HuH-7 (cell line): ENCODE data around the gene RIMS1.
"Not testable (repeated sequence)": the region's sequence is repeated elsewhere in the genome, so short reads cannot be mapped to it uniquely, and the experiment has no call there.

Source experiments
- DNase-seq: peaks from one replicate; pipeline ENCODE4 v3.0.0; 2011; ENCODE audit warnings: low spot score

RIMS1 gene

GRCh38 chr6:72335203-72335602 lies 448.9 kb downstream of the RIMS1 start:
- DNase-seq = not testable (repeated sequence)

DNA sequence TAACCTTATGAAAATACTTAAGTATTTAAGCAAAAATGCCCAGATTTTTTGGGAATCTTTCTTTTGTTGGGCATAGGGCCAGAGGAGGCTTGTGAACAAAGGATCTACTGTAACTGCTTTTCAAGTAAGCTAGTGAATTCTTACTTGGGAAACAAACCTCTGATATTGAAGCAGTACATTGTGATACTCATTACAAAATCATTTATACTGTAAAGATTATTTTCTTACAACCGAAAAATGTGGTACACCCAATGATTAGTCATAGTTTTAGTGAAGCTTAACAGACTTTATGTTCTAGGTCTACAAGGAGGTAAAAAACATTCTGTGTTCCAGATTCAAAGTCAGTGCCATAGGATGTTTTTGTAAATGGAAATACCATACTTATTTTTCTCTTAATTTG lies 462.6 kb downstream of the RIMS1 start:
- DNase-seq = no peak

DNA sequence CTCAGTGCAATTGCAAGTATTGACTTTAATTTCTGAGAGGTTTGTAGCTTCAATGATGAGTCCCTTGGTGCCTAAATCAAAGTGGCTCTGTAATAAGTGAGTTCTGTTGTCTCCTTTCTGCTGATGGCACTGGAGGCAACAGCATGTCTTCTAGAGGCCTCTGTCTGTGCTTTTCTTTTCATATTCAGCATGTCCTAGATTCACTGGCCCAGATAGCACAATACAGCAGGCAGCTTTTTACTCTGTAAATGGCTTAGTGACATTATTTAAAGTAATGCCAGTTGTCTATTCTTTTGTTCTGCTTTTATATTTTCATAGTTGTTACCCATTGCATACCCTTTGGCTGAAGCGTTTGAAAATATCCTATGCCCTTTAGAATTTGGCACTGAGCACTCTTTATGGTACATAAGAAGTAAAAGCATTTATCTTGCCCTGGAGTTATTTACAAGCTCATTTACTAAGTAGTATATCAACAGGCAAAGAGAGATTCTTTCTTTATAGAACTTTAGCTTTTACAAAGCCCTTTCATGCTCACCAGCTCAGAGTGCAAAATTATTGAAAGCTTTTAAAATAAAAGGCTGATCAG lies 464.0 kb downstream of the RIMS1 start:
- DNase-seq = no peak

GRCh38 chr6:72363844-72364740 lies 477.7 kb downstream of the RIMS1 start:
- DNase-seq = no peak

- no peak for DNase-seq
These were observed 479.4 kb downstream of the RIMS1 start for GRCh38 chr6:72365773-72366172.

GRCh38 chr6:72367439-72367838 lies 481.1 kb downstream of the RIMS1 start:
- no peak for DNase-seq

DNA sequence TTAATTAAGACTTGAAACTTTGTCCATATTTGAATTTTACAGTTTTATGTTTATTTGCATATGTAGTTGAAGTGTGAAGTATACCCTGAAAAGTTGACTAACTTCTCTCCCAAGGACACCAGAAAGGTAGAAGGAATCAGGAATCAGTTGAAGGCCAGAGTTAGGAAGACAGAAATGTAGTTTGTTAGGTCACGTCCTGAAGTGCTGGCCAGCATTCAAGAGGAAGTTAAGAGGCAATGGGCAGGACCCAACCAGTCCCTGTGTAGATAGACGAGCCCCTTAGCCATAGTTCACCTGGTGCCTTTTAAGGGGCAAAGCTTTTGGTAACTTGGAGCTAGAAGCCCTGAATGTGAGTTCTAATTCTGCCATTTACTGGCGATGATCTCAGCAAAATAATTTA lies 485.1 kb downstream of the RIMS1 start:
- DNase-seq = no peak

GRCh38 chr6:72374172-72374571 lies 487.8 kb downstream of the RIMS1 start:
- no peak for DNase-seq

GRCh38 chr6:72374857-72375256 lies 488.5 kb downstream of the RIMS1 start:
- no peak for DNase-seq

DNA sequence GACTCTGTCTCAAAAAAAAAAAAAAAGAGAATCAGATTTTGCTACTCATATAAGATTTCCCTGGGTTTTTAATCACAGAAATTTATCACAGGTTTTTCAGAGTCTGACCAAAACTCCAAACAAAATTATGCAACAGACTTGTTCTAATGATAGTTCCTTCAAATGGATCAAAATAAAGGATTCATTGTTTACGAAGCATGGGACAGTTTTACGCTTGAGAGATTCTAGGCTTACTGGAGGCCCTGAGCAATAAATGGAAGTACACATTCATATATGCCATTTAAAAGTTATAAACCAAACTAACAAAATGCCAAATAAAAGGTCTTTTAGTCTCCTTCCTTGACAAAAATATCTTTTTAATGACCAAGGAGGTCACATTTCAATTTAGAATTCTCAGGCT lies 490.4 kb downstream of the RIMS1 start:
- DNase-seq = no peak

- DNase-seq = no peak
These were observed 494.7 kb downstream of the RIMS1 start for GRCh38 chr6:72381076-72381475.

DNA sequence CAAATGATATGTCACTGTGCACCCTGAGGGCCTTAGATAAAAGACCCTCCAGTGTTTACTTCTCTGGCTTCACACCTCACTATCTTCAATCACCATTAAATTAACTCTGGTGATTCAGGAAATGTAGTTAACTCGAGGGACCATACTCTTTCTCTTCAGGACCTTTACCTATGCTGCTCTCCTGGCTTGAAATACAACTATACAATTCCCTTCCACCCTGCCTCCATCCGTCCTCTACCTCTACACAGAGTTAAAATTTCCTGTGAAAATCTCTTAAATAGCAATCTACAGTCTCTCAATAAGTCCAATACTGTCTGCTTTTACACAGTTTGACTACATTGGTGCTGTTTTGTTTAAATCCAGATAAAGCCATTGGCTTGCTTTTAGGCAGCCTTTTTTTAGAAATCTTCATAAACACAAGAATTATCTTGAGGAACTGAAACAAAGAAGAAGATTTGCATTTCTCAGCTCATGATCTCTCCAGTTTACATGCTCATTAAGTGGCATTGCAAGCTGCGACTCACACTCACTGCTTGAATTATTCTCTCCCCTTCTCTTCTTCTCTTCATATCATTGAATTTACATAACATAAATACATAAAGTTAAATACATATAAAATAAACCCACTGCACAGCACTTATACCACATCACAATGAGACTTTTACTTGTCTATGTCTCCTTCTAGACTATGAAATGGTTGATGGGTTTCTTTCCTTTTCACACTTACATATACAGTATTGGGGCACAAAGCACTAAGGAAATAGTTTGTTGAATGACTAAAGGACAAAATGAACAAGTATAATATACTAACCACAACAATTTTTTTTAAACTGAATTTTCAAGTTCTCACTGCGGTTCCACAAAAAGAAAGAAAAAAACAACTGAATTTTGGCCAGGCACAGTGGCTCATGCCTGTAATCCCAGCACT lies 496.5 kb downstream of the RIMS1 start:
- DNase-seq = no peak

- DNase-seq = no peak
These were observed 500.0 kb downstream of the RIMS1 start for GRCh38 chr6:72386324-72386723.

- no peak for DNase-seq
These were observed 503.3 kb downstream of the RIMS1 start for GRCh38 chr6:72389698-72390097.

DNA sequence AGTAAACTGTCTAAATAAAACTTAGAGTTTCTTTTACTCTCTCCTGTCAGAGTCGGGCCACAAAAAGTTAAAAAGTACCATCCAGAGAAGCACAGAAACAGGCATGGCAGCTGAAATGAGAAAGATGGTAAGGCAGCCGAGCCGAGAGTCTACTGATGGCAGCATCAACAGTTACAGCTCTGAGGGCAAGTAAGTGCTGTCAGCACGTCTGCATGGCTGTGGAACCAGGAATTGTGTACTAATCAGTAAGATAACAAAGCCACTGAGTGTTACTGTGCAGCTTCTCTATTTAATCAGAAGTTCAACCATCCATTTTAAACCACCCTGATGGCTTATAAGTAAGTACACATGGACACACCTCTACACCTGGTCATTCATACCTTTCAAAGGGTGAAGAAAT lies 504.2 kb downstream of the RIMS1 start:
- DNase-seq = no peak

DNA sequence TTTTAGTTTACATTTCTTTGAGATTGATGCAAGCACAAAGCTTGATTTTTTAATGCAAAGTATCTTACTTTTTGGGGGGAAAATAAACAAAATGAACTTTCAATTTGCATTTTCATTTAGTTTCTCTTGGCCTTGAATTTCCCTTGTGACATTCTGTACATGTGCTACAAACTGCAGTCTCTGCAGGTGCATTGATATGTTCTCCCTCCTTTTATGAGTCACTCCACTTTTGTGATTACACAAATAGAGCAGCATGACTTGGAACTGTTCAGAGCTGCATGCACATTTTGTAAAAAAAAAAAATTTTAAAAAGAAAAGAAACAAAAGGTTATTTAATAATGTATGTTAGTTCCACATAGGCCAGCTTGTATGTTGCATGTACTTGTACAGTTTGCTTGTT lies 515.5 kb downstream of the RIMS1 start:
- no peak for DNase-seq

DNA sequence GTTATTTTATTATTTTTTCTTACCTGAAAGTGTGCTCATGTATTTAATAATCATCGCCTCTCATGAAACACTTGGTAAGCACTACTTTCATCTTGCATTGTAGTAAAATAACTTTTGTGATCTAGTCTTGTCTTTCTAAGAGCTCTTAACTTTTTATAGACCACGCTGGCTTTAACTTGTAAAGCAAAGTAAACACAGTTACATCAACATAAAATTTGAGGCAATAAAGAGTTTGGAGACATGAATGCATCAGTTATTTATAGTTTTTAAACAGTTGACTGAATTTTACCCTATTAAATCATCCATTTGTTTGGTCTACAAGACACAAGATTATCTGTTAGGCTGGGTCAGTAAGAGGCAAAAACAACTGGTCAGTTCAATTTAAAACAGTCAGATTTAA lies 517.1 kb downstream of the RIMS1 start:
- DNase-seq = no peak

GRCh38 chr6:72406517-72406916 lies 520.2 kb downstream of the RIMS1 start:
- no peak for DNase-seq

GRCh38 chr6:72410769-72411168 lies 524.4 kb downstream of the RIMS1 start:
- DNase-seq = no peak

DNA sequence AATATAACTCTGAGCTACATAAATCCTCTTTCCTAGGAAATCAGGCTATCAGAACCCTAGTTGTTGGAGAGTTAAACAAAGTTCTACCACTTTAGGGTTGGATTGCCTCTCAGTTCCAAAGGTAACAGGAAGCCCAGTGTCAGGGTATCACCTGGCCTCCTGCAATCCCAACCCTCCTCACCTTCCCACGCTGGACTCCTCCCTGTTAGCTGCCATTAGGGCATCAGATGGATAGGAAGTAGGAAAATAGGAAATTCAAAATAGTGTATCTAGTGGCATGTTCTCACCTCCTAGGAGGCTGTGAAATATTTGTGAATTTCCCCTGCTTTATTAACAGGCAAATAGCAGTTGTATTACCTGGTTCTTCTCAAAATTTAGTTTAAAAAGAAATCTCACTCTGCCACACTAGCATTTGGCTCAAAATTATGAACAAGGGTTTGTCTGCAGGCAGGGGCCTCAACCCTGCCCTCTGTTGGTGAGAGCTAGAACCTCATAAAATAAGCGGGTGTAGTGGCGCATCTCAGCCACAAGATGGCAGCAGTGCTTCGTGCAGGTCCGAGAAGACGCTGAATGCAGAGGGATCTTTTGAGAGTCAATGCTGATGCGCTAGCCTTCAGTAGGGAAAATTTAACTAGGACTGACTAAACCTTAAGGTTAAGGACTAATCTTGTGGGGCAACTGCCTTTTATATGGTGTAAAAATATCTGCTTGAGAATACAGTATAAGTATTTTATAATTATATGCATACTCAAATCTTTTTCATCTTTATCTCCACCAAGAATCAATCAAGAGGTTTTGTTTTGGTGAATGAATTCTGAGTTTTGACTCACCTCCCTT lies 525.7 kb downstream of the RIMS1 start:
- peak; percentile 62 for DNase-seq

- no peak for DNase-seq
These were observed 526.3 kb downstream of the RIMS1 start for GRCh38 chr6:72412709-72413044.

- DNase-seq = peak; percentile 20
These were observed 527.5 kb downstream of the RIMS1 start for GRCh38 chr6:72413884-72414283.
